MV-4-11 (cell line): ENCODE measurements around the gene ZNF770.
A peak's percentile ranks its signal among the peaks of the same experiment; 100 is the strongest.
"Not testable (repeated sequence)": the region's sequence is repeated elsewhere in the genome, so short reads cannot be mapped to it uniquely, and the experiment has no call there.

Experiments used
- DNase-seq: peaks from one replicate; lab custom pipeline; 2025; lab: John Stamatoyannopoulos, UW

ZNF770 gene

GRCh38 chr15:34973512-34973911, 14.6 kb downstream of the ZNF770 start:
- DNase-seq: peak; percentile 16

GRCh38 chr15:34970098-34970643, 17.9 kb downstream of the ZNF770 start:
- DNase-seq: not testable (repeated sequence)

GRCh38 chr15:34969340-34970097, 18.6 kb downstream of the ZNF770 start, which contains the start of gene AQR:
Gene AQR, minus strand, starts transcription at chr15:34969742. Its CDS starts 129 bp downstream, at chr15:34969613.
- peak; percentile 98 for DNase-seq

- no peak for DNase-seq
These were observed 23.8 kb downstream of the ZNF770 start for GRCh38 chr15:34964277-34964676.

GRCh38 chr15:34953851-34954250, 34.2 kb downstream of the ZNF770 start:
- DNase-seq: no peak

GRCh38 chr15:34952481-34952880, 35.6 kb downstream of the ZNF770 start:
- DNase-seq: no peak

GRCh38 chr15:34951993-34952392, 36.1 kb downstream of the ZNF770 start:
- DNase-seq: no peak

- no peak for DNase-seq
These were observed 43.2 kb downstream of the ZNF770 start for GRCh38 chr15:34944936-34945335.

- no peak for DNase-seq
These were observed 44.4 kb downstream of the ZNF770 start for GRCh38 chr15:34943711-34944110.

- not testable (repeated sequence) for DNase-seq
These were observed 44.8 kb downstream of the ZNF770 start for GRCh38 chr15:34943264-34943663.

DNA sequence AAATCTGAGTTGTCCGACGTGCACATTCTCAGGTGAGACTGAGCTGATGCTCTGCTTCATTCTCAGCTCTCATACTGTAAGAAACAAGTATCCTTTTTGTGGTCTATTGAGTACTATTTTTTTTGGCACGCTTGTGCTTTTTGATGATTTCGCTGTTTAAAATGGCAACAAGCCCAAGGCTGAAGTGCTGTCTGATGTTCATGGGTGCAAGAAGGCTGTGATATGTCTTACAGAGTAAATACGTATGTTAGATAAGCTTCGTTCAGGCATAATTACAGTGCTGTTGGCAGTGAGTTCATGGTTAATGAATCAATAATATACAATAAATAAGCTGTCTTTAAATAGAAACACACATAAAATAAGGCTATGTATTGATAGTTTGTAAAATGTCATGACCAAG, 45.7 kb downstream of the ZNF770 start:
- no peak for DNase-seq

- no peak for DNase-seq
These were observed 46.3 kb downstream of the ZNF770 start for GRCh38 chr15:34941831-34942230.

DNA sequence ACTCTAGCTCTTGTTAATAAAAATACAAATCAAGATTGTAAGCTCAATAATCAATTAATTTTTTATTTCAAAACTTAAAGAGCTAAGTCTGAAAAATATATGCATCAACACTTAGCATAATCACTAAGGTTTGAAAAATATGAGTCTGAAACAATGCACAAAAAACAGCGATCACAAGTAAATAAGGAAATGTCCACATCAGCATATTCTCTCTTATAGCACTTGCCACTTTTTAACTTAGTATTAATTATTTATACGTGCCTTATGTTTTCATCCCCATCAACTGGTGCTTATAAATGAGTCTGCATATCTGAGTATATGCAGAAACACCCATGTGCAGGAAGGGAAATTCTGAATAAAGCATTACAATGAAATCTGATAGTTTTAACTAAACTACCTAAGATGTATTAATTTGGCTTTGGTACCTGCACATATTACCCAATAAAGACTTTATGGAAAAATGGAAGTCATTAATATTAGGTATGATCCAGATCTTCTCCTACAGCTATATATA, 46.8 kb downstream of the ZNF770 start:
- DNase-seq: no peak

DNA sequence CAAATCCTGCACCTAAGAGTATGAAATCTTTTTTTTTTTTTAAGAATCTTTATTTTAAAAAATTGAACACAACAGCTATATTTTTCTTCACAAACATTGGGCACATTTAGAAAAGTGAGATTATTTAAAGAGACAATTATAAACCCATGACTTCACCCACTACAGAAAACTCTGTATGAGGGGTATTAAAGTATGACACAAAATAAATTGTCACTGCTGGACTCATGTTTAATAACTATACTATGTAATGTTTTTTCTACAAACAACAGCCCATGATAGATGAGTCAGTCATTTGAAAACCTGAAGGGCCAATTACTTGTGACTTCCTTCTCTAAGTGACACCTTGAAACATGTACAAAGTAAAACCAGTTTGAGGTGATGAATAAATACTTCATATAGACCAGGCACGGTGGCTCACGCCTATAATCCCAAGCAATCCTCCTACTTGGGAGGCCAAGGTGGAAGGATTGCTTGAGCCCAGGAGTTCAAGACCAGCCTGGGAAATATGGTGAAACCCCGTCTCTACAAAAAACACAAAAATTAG, 54.6 kb downstream of the ZNF770 start:
- DNase-seq: no peak

- not testable (repeated sequence) for DNase-seq
These were observed 59.7 kb downstream of the ZNF770 start for GRCh38 chr15:34928349-34928748.
